Measurements from ENCODE around the gene SPATA32.

DNA sequence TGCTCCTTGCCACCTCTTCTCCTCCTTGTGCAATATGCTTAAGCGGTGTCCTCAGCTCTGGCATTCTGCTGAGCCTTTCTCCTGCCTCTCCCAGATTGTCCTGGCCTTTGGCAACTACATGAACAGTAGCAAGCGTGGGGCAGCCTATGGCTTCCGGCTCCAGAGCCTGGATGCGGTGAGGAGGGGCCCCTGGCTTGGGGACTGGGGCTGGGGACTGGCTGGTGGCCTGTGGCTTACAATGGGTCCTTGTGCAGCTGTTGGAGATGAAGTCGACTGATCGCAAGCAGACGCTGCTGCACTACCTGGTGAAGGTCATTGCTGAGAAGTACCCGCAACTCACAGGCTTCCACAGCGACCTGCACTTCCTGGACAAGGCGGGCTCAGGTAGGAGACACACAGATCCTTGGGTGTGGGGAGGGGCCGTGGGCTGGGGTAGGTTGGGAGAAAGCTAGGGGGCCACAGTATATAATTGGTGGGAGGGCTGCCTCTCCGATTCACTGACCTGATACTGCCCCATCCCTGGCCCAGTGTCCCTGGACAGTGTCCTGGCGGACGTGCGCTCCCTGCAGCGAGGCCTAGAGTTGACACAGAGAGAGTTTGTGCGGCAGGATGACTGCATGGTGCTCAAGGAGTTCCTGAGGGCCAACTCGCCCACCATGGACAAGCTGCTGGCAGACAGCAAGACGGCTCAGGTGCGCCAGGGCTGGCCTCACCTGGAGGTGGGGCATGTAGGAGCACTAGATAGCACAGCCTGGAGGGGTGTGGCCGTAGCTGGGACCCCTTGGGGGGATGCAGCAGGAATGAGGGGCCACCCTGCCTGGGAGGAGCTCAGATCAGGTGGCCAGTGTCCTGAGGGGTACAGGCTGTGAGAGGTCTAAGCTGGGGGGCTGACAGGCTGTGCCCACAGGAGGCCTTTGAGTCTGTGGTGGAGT lies 16.9 kb downstream of the SPATA32 start:
- TF ChIP-seq, protein P1, sequence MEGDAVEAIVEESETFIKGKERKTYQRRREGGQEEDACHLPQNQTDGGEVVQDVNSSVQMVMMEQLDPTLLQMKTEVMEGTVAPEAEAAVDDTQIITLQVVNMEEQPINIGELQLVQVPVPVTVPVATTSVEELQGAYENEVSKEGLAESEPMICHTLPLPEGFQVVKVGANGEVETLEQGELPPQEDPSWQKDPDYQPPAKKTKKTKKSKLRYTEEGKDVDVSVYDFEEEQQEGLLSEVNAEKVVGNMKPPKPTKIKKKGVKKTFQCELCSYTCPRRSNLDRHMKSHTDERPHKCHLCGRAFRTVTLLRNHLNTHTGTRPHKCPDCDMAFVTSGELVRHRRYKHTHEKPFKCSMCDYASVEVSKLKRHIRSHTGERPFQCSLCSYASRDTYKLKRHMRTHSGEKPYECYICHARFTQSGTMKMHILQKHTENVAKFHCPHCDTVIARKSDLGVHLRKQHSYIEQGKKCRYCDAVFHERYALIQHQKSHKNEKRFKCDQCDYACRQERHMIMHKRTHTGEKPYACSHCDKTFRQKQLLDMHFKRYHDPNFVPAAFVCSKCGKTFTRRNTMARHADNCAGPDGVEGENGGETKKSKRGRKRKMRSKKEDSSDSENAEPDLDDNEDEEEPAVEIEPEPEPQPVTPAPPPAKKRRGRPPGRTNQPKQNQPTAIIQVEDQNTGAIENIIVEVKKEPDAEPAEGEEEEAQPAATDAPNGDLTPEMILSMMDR (IDR thresholded peaks at IDR 0.05), result no peak
- no peak for TF ChIP-seq POLR2A (IDR thresholded peaks at IDR 0.05)

Data from uterus (tissue), 2 donors.